Adrenal gland (tissue), 12 donors: Measurements from ENCODE around the gene TEX2. TPM values are rescaled to one million over a fixed set of nuclear protein-coding genes. Genes with fewer than 3 reads are reported as not detected.
A peak's percentile ranks its signal among the peaks of the same experiment; 100 is the strongest.
"Not testable (repeated sequence)": the region's sequence is repeated elsewhere in the genome, so short reads cannot be mapped to it uniquely, and the experiment has no call there.

Experiments used
- DNase-seq, 7 donors: peaks; one replicate each; pipeline ENCODE4 v3.0.0-alpha.2; 2019 to 2020
- H3K27ac ChIP-seq, 5 donors: fragments of 200-600 bp; sonication (generic) in 4 of 5; 1 replicate in 3 of 5; 2 replicates in 2 of 5; pipeline versions ENCODE4 v1.5.1 to v1.8.0; 2016 to 2020; ENCODE audit warnings: mild to moderate bottlenecking in 1 of 5
- H3K27me3 ChIP-seq: fragments of 200-600 bp; 2 replicates; pipeline ENCODE4 v1.8.0; 2021
- H3K36me3 ChIP-seq, 2 donors: fragments of 200-600 bp; replicated peaks in 1 of 2; 1 replicate in 1 of 2; 2 replicates in 1 of 2; pipeline versions ENCODE4 v1.5.1 to v1.8.0; 2018 to 2022
- H3K4me1 ChIP-seq, 2 donors: fragments of 200-600 bp; replicated peaks in 1 of 2; 1 replicate in 1 of 2; 2 replicates in 1 of 2; pipeline versions ENCODE4 v1.5.1 to v1.8.0; 2018 to 2021
- H3K4me3 ChIP-seq, 4 donors: fragments of 200-600 bp; sonication (generic) in 3 of 4; one replicate each; pipeline ENCODE4 v1.5.1; 2016 to 2018
- H3K9me3 ChIP-seq, 3 donors: fragments of 200-600 bp; sonication (generic) in 1 of 3; replicated peaks in 1 of 3; 1 replicate in 2 of 3; 2 replicates in 1 of 3; pipeline versions ENCODE4 v1.5.1 to v1.8.0; 2016 to 2021
- CTCF ChIP-seq, 6 experiments: fragments of 450-650 bp in 4 of 6; fragments of 200-600 bp in 2 of 6; sonication (generic) in 1 of 6; IDR thresholded peaks; 1 replicate in 5 of 6; 2 replicates in 1 of 6; pipeline versions ENCODE4 v1.5.1 to v1.8.0; 2016 to 2021; ENCODE audit warnings: antibody characterized with exemption in 6 of 6, mild to moderate bottlenecking in 2 of 6, moderate library complexity in 1 of 6
- POLR2A ChIP-seq, 2 donors: fragments of 450-650 bp; IDR thresholded peaks; one replicate each; pipeline ENCODE4 v1.6.1; 2017; ENCODE audit warnings: antibody characterized with exemption in 2 of 2, mild to moderate bottlenecking in 2 of 2, moderate library complexity in 1 of 2
- WGBS, 4 donors: extraction: QIAGEN DNeasy Blood & Tissue Kit in 2 of 4; methylation state at CpG; one replicate each; pipeline versions ENCODE4 v1.1.5 to v1.1.7; 2013 to 2017; 5-methylcytosine and 5-hydroxymethylcytosine counted together
- intact Hi-C, 2 donors: fragments of 100-400 bp; cut with DNase I; formaldehyde crosslinking; loops; one replicate each; pipeline versions ENCODE4 v1.14.1 to v1.15.0; 2022 to 2023
- polyA plus RNA-seq, 3 donors: library from polyadenylated mRNA; stranded (reverse); fragments of 200-250 nt in 2 of 3; fragments of 350-450 nt in 1 of 3; fragmentation: Illumina TruSeq in 1 of 3; extraction: RNeasy Lipid Tissue Mini Kit (QIAGEN cat#74804) in 1 of 3; gene quantifications; one replicate each; pipeline ENCODE4 v1.2.3, GENCODE V29; 2013 to 2014
- total RNA-seq, 9 donors: library from RNA; depleted of rRNA in 4 of 9; stranded (reverse); fragments of >200 nt in 4 of 9; fragments of 120-200 nt in 1 of 9; fragmentation: NEBNext Ultra II Directional in 1 of 9; extraction: Animal tissue kit (Norgen Biotek cat#: 25700) in 1 of 9; gene quantifications; one replicate each; pipeline versions ENCODE4 v1.1.0 to v1.2.4, GENCODE V29; 2013 to 2023
- donor health status: healthy with polysubstance abuse.
- donor health status: Bipolar disorder and iron deficiency.
- donor health status: DM: yes; HTN: yes; CAD: no.
- donor health status: DM: no; HTN: no; CAD: no.
- donor health status: DM: no; HTN: no; CAD: no.
- donor health status: DM: yes; HTN: yes; CAD: no.

The TEX2 gene
- total and polyA plus RNA-seq, 12 donors: 12.0 to 91.5 (median 62.5) TPM

- intact Hi-C loops: no loop called here
- 88 to 94% (median 90%) methylated on average over 3 of the region's 3 CpGs for WGBS, 4 donors
- no peak for TF ChIP-seq POLR2A (IDR thresholded peaks at IDR 0.05)
- no peak for TF ChIP-seq CTCF (IDR thresholded peaks at IDR 0.05)
- H3K9me3 ChIP-seq: no peaks in the 10 kb centered on the region
- DNase-seq: peak in 1 of 7 donors; percentile 48
- H3K4me1 ChIP-seq: peaks cover 36 to 44% of the 10 kb centered on the region in 2 donors
- peaks cover 0 to 14% of the 10 kb centered on the region in 2 donors for H3K36me3 ChIP-seq
- H3K4me3 ChIP-seq: no peak overlapping the region
- peak overlapping the region in 2 of 5 donors; percentile 87 for H3K27ac ChIP-seq
- no peaks in the 10 kb centered on the region for H3K27me3 ChIP-seq
Observed at GRCh38 chr17:64173646-64174045, 89.4 kb downstream of the TEX2 start.

- Histone ChIP-seq H3K36me3 (peaks cover 0 to 14% of the 10 kb centered on the region in 2 donors), H3K27ac (no peak overlapping the region), H3K27me3 (no peaks in the 10 kb centered on the region), H3K4me1 (peaks cover 34 to 36% of the 10 kb centered on the region in 2 donors), H3K9me3 (no peaks in the 10 kb centered on the region), H3K4me3 (no peak overlapping the region)
- WGBS, 4 donors: 60 to 73% (median 67%) methylated on average over 3 of the region's 3 CpGs
- DNase-seq: peak in 1 of 7 donors; percentile 43
- intact Hi-C loops: no loop called here
- no peak for TF ChIP-seq POLR2A (IDR thresholded peaks at IDR 0.05)
- no peak for TF ChIP-seq CTCF (IDR thresholded peaks at IDR 0.05)
Observed at GRCh38 chr17:64172510-64172909, 90.5 kb downstream of the TEX2 start.

- no peak overlapping the region for H3K27ac ChIP-seq
- no peak overlapping the region for H3K4me3 ChIP-seq
- H3K4me1 ChIP-seq: peaks cover 20 to 23% of the 10 kb centered on the region in 2 donors
- H3K27me3 ChIP-seq: no peaks in the 10 kb centered on the region
- 92 to 95% (median 94%) methylated on average over 8 of the region's 8 CpGs for WGBS, 4 donors
- peak in 1 of 7 donors; percentile 40 for DNase-seq
- TF ChIP-seq CTCF (IDR thresholded peaks at IDR 0.05) (no peak), POLR2A (IDR thresholded peaks at IDR 0.05) (no peak)
- no peaks in the 10 kb centered on the region for H3K9me3 ChIP-seq
- intact Hi-C loops: no loop called here
- H3K36me3 ChIP-seq: peaks cover 0 to 14% of the 10 kb centered on the region in 2 donors
Observed at GRCh38 chr17:64171041-64171440, 92.0 kb downstream of the TEX2 start.

- Histone ChIP-seq H3K4me3 (no peak overlapping the region), H3K4me1 (peaks cover 12 to 15% of the 10 kb centered on the region in 2 donors), H3K9me3 (no peaks in the 10 kb centered on the region), H3K36me3 (peaks cover 0 to 14% of the 10 kb centered on the region in 2 donors), H3K27me3 (no peaks in the 10 kb centered on the region), H3K27ac (no peak overlapping the region)
- no peak for DNase-seq
- 95 to 99% (median 98%) methylated on average over 4 of the region's 4 CpGs for WGBS, 4 donors
- intact Hi-C loops: no loop called here
- TF ChIP-seq POLR2A (IDR thresholded peaks at IDR 0.05): no peak
- no peak for TF ChIP-seq CTCF (IDR thresholded peaks at IDR 0.05)
Observed at GRCh38 chr17:64170286-64170685, 92.8 kb downstream of the TEX2 start.

GRCh38 chr17:64167666-64168065 is 95.4 kb downstream of the TEX2 start:
- H3K27ac ChIP-seq, H3K4me3 ChIP-seq, H3K27me3 ChIP-seq, H3K9me3 ChIP-seq, intact Hi-C loops, H3K4me1 ChIP-seq: not testable (repeated sequence)
- 89 to 93% (median 91%) methylated on average over 3 of the region's 3 CpGs for WGBS, 4 donors
- DNase-seq: peak in 1 of 7 donors; percentile 40
- peaks cover 0 to 14% of the 10 kb centered on the region in 2 donors for H3K36me3 ChIP-seq
